IPS DF 19.7 (cell line): ENCODE data around the gene PMPCA.
"Not testable (repeated sequence)": the region's sequence is repeated elsewhere in the genome, so short reads cannot be mapped to it uniquely, and the experiment has no call there.

Source experiments
- DNase-seq: peaks from one replicate; pipeline ENCODE4 v3.0.0-alpha.2; 2013; ENCODE audit warnings: low read depth, low spot score

The PMPCA gene

GRCh38 chr9:136394312-136395019, 16.0 kb upstream of the PMPCA start:
- DNase-seq: no peak

DNA sequence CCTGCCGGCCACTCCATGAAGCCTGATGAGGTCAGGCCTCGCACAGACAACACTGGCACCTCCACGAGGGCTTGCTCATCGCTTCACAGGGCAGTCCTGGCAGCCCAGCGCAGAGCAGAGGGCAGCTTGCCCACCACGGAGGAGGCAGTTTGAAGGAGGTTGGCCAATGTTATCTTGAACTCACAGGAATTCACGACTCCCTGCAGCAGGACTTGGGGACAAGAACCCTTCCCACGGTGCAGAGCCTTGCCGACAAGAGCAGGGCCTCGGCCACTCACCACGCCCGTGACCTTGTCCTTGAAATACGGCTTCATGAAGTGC, 15.5 kb upstream of the PMPCA start:
- no peak for DNase-seq

GRCh38 chr9:136395345-136396218, 14.9 kb upstream of the PMPCA start:
- no peak for DNase-seq

DNA sequence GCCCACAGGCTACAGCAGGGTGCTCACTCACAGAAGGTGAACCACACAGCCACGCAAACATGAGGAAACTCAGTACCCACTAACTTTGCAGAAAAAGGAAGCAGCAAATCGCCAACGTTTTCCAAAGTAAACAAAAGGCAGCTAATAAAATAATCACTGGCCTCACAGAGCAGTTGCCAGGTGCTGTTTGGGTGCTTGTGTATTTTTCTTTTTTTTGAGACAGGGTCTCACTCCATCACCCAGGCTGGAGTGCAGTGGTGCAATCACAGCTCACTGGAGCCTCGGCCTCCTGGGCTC, 14.3 kb upstream of the PMPCA start:
- no peak for DNase-seq

DNA sequence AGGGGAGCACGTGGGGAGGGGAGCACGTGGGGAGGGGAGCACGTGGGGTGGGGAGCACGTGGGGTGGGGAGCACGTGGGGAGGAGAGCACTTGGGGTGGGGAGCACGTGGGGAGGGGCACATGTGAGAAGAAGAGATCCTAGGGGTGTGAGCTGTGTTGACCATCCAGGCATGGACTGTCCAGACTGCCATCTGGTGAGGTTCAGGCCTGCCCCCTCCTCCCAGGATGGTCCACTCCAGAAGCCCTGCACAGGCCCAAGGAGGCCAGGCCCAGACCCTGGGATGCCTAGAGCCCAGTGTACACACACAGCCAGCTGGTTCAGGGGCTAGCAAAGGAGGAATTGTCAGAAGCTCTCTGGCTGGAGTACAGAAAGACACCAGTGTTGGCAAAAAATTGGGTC, 12.8 kb upstream of the PMPCA start:
- no peak for DNase-seq

- no peak for DNase-seq
These were observed 12.2 kb upstream of the PMPCA start for GRCh38 chr9:136398286-136398685.

GRCh38 chr9:136399176-136400037, 11.1 kb upstream of the PMPCA start:
- DNase-seq: no peak

GRCh38 chr9:136400038-136400834, 10.2 kb upstream of the PMPCA start, which contains the start of gene SNAPC4:
SNAPC4 (minus strand) TSS chr9:136400170; CDS start chr9:136398428, 1,742 bp downstream.
- peak; percentile 40 for DNase-seq

DNA sequence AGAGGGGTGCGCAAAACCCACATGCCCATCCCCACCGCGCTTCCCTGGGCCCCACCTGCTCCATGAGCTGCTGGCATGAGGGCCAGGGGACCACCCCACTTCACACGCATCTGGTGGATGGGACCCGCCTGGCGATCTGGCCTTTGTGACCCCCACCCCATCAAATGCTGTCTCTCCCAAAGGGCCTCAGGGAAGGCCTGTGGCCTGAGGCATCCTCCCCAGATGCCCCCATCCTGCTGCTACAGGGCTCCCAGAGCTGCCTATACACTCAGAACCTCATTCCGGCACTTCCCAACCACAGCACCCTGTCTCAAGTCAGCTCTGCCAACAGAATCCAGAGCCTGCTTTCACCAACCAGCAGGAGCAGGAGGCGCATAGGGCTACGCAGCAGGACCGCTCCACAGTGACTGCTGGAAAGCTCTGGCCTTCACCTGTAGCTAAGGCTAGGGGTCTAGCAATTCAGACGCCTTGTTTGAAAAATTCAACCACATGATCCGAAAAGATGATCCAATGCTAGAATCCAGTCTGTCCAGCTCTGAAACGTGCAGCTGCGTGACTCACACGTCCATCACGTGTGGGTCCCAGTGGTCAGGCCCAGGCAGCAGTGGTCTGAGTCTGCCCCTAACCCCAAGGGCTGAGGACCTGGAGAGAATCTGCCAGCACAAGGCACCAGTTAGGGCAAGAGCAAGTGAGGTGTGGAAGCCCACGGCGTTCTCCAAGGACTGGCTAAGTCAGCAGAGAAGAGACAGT, 9.1 kb upstream of the PMPCA start:
- DNase-seq: no peak

DNA sequence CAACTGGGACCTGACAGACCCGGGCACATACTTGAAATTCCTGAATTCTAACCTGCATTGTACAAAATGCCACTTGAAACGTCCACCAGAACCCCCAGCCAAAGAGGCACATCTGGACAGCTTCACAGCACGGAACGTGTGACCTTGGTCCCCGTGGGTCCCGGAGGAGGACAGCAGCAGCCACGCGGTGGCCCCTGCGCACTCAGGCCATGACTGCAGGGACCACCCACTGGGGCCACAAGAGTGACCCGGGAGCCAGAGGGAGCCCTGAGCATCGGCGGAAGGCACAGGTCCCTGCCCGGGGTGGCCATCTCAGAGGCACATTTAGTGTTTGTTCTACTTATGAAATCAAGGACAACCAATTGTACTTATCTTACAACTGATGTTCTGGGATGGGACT, 8.4 kb upstream of the PMPCA start:
- no peak for DNase-seq

DNA sequence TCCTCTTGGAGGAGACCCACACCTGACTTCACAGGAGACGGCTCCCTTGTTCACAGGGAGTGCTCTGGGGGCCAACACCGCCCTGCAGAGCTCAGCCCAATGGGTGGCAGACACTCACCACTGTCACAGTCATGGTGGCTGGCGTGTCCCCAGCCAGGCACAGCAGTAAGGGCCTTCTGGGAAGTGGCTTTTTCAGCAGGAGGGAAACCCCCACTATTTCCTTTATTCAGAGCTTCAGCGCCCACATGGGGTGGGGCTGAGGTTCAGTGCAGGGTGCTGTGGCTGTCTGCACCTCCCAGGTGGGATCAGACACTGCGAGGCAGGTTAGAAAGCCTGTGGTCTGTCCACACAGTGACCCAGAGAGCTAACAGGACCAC, 6.9 kb upstream of the PMPCA start:
- DNase-seq: no peak

GRCh38 chr9:136403915-136404800, 6.3 kb upstream of the PMPCA start:
- no peak for DNase-seq

GRCh38 chr9:136404801-136405136, 5.7 kb upstream of the PMPCA start:
- no peak for DNase-seq

- no peak for DNase-seq
These were observed 5.0 kb upstream of the PMPCA start for GRCh38 chr9:136405481-136405880.

DNA sequence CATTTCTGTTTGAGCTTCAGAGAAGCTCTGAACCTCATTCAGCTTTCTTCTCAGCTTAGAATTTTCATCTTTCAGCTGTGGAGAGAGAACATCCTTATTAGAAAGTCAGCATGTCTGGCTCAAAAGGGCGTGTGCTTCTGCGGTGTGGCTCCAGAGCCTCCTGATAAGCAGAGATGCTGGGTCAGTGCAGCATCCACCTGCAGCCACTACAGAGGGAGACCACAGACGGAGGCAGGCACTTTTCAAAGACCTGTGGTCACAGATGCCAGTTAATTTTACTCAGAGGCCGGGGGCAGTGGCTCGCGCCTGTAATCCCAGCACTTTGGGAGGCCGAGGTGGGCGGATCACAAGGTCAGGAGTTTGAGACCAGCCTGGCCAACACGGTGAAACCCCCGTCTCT, 4.6 kb upstream of the PMPCA start:
- DNase-seq: not testable (repeated sequence)

DNA sequence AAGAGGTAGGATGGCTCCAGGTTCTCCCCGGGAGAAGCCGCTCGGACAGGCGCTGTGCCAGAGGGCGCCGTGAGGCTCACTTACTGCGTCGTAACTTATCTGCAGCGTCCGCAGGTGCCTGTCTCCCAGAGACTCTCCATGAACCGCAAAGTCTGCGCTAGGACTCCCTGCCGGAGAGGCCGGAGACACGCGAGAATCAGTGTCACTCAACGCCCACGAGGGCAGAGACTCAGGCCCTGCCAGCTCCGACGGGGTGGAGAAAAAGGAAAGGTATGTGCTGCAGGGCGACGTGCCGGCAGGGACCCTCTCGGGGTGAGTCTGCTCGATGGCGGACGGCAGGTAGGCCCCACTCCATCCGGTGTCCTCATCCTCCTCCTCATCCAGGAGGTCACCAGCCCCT, 3.4 kb upstream of the PMPCA start:
- not testable (repeated sequence) for DNase-seq

DNA sequence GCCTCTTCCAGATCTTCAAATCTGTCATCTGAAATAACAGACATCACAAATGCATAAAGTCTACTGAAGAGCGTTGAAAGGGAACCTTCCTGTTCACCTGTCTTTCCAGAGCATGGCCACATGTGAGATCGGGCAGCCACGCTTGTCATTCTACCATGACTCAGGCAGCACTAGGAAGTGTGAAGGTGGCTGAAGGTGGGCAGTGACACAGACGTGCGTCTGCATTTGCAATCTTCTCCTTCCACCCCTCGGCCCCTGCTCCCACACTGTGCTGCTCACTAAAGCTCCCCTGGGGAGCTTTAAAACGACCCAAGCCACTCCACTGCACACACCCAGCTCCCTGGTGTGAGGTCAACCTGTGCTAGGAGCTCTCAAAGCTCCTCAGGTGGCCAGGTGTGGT, 2.5 kb upstream of the PMPCA start:
- DNase-seq: no peak

- no peak for DNase-seq
These were observed 652 bp upstream of the PMPCA start for GRCh38 chr9:136409557-136410455.

DNA sequence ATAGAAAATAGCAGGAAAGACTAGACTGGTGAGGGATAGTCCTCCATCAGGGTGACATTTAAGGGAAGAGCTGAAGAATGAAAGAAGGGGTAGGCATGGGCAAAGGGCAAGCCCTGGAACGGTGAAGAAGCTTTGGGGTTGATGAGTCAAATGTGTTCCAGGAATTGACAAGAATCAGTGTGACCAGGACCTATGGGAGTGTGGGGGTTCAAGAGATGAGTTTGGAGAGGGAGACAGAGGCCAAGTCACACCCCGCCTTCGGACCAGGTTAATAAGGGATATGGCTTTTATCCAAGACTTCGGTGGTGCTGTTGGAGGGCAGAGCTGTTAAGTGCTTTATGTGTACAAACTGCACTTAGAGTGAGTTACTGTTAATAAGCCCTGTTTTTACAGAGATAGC, 920 bp downstream of the PMPCA start:
- no peak for DNase-seq
